BJ (cell line): ENCODE results near the gene USP8. TPM values are rescaled to one million over a fixed set of nuclear protein-coding genes. Genes with fewer than 3 reads are reported as not detected.

Experiments used
- CTCF ChIA-PET: fragments of 350-600 bp; formaldehyde crosslinking; extraction: SDS; loops from one replicate; lab custom pipeline; 2021; ENCODE audit warnings: antibody characterized with exemption, inconsistent platforms; lab: Yijun Ruan, JAX
- POLR2A ChIA-PET: fragments of 300-600 bp; sonication (Branson Sonifier 250); formaldehyde crosslinking; extraction: SDS; loops from one replicate; lab custom pipeline; 2021; ENCODE audit warnings: antibody characterized with exemption; lab: Charles Lee
- DNase-seq: peaks from one replicate; pipeline ENCODE4 v3.0.0-alpha.2; 2011; ENCODE audit warnings: low read depth
- H3K27me3 ChIP-seq: 2 replicates; pipeline ENCODE4 v1.6.0; 2011; ENCODE audit warnings: low read length; ENCODE audit not compliant: control insufficient read depth, insufficient read depth
- H3K36me3 ChIP-seq: 2 replicates; pipeline ENCODE4 v1.5.1; 2011; ENCODE audit warnings: low read length; ENCODE audit not compliant: control insufficient read depth, insufficient read depth
- H3K4me3 ChIP-seq: 2 replicates; pipeline ENCODE4 v1.5.1; 2011; ENCODE audit warnings: low read depth, mild to moderate bottlenecking, control low read depth, low read length
- CTCF ChIP-seq: IDR thresholded peaks from 2 replicates; pipeline ENCODE4 v1.5.1; 2011; ENCODE audit warnings: low read depth, mild to moderate bottlenecking, control low read depth, inconsistent platforms, low read length, moderate library complexity; ENCODE audit not compliant: insufficient read depth
- polyA plus RNA-seq: library from polyadenylated mRNA; depleted of rRNA; stranded (reverse); fragments of >200 nt; gene quantifications from 2 replicates; pipeline ENCODE4 v1.2.3, GENCODE V29; 2011

USP8 gene
- polyA plus RNA-seq, 1 experiment: 35.2 TPM

GRCh38 chr15:50440932-50441331 is 16.7 kb downstream of the USP8 start:
- CTCF ChIA-PET: interaction anchor here (1.6 kb wide), 1 partner anchor 10 kb away, joined by 7 read pairs; no protein-coding TSS in a partner anchor

GRCh38 chr15:50452927-50453326 is 28.7 kb downstream of the USP8 start:
- peaks cover 3% of the 10 kb centered on the region for H3K36me3 ChIP-seq
- DNase-seq: no peak

More at GRCh38 chr15:50440932-50441331, 16.7 kb downstream of the USP8 start:
- POLR2A ChIA-PET: no interaction called here
- peaks cover 1% of the 10 kb centered on the region for H3K36me3 ChIP-seq
- no peak for TF ChIP-seq CTCF
- no peak for DNase-seq
- H3K4me3 ChIP-seq: no peak overlapping the region
- H3K27me3 ChIP-seq: no peaks in the 10 kb centered on the region

GRCh38 chr15:50458348-50459112 is 34.3 kb downstream of the USP8 start:
- DNase-seq: no peak
- peaks cover 7% of the 10 kb centered on the region for H3K36me3 ChIP-seq
- H3K4me3 ChIP-seq: no peak overlapping the region
- no peaks in the 10 kb centered on the region for H3K27me3 ChIP-seq
- no peak for TF ChIP-seq CTCF
- ChIA-PET CTCF (no interaction called here), POLR2A (no interaction called here)

More at GRCh38 chr15:50452927-50453326, 28.7 kb downstream of the USP8 start:
- POLR2A ChIA-PET: no interaction called here
- CTCF ChIA-PET: no interaction called here
- no peak for TF ChIP-seq CTCF
- no peak overlapping the region for H3K4me3 ChIP-seq
- no peaks in the 10 kb centered on the region for H3K27me3 ChIP-seq

GRCh38 chr15:50463423-50464358 is 39.5 kb downstream of the USP8 start:
- peaks cover 4% of the 10 kb centered on the region for H3K36me3 ChIP-seq
- ChIA-PET POLR2A (interaction anchor here (0.6 kb wide), 1 partner anchor 77 kb away, joined by 8 read pairs; no protein-coding TSS in a partner anchor), CTCF (interaction anchor here (0.6 to 1.3 kb wide), 2 partner anchors 22 to 909 kb away, joined by 3 to 4 read pairs; no protein-coding TSS in a partner anchor)
- H3K27me3 ChIP-seq: no peaks in the 10 kb centered on the region
- DNase-seq: no peak
- no peak overlapping the region for H3K4me3 ChIP-seq
- no peak for TF ChIP-seq CTCF

GRCh38 chr15:50471072-50471471 is 46.9 kb downstream of the USP8 start:
- ChIA-PET CTCF (no interaction called here), POLR2A (no interaction called here)
- peaks cover 4% of the 10 kb centered on the region for H3K36me3 ChIP-seq
- H3K4me3 ChIP-seq: no peak overlapping the region
- DNase-seq: no peak
- TF ChIP-seq CTCF: no peak
- no peaks in the 10 kb centered on the region for H3K27me3 ChIP-seq
